AG04450 (cell line): ENCODE data around the gene DGCR6L. TPM values are rescaled to one million over a fixed set of nuclear protein-coding genes. Genes with fewer than 3 reads are reported as not detected.
A peak's percentile ranks its signal among the peaks of the same experiment; 100 is the strongest.
"Not testable (repeated sequence)": the region's sequence is repeated elsewhere in the genome, so short reads cannot be mapped to it uniquely, and the experiment has no call there.

Experiments used
- CTCF ChIA-PET: fragments of 300-600, 350-600 bp; formaldehyde crosslinking; extraction: SDS; loops from one replicate; lab custom pipeline; 2022; ENCODE audit warnings: antibody characterized with exemption, inconsistent platforms; lab: Charles Lee
- POLR2A ChIA-PET: fragments of 350-600 bp; formaldehyde crosslinking; extraction: SDS; loops from one replicate; lab custom pipeline; 2021; ENCODE audit warnings: antibody characterized with exemption, inconsistent platforms; lab: Yijun Ruan, JAX
- DNase-seq: peaks from one replicate; pipeline ENCODE4 v3.0.0-alpha.2; 2011; ENCODE audit warnings: low read depth, low spot score
- H3K27ac ChIP-seq: one replicate; pipeline ENCODE4 v1.5.1; 2012; ENCODE audit warnings: low read depth, low read length, control low read depth
- H3K27me3 ChIP-seq: one replicate; pipeline ENCODE4 v1.6.0; 2012; ENCODE audit warnings: low read length; ENCODE audit not compliant: control insufficient read depth, insufficient read depth
- H3K4me3 ChIP-seq: 2 replicates; pipeline ENCODE4 v1.5.1; 2011; ENCODE audit warnings: mild to moderate bottlenecking, low read depth, low read length, control low read depth
- H3K9me3 ChIP-seq: 2 replicates; pipeline ENCODE4 v1.5.1; 2012; ENCODE audit warnings: low read length; ENCODE audit not compliant: control insufficient read depth, insufficient read depth
- polyA plus RNA-seq: library from polyadenylated mRNA; depleted of rRNA; stranded (reverse); fragments of >200 nt; gene quantifications from 2 replicates; pipeline ENCODE4 v1.2.3, GENCODE V29; 2011
- TF ChIP-seq, protein P1 (sequence below): IDR thresholded peaks from 2 replicates; pipeline ENCODE4 v1.5.1; 2011; ENCODE audit warnings: low read depth, low read length, control low read depth, inconsistent platforms

The DGCR6L gene
- polyA plus RNA-seq, 1 experiment, result 45.4 TPM

GRCh38 chr22:20317402-20318042, 2.3 kb downstream of the DGCR6L start:
- H3K27me3 ChIP-seq, H3K9me3 ChIP-seq, POLR2A ChIA-PET, H3K27ac ChIP-seq, H3K4me3 ChIP-seq, DNase-seq: not testable (repeated sequence)
- CTCF ChIA-PET, result interaction anchor here (0.6 to 1.5 kb wide), 3 partner anchors 101 to 166 kb away, joined by 3 to 8 read pairs (median 3); no protein-coding TSS in a partner anchor
- TF ChIP-seq, protein P1, sequence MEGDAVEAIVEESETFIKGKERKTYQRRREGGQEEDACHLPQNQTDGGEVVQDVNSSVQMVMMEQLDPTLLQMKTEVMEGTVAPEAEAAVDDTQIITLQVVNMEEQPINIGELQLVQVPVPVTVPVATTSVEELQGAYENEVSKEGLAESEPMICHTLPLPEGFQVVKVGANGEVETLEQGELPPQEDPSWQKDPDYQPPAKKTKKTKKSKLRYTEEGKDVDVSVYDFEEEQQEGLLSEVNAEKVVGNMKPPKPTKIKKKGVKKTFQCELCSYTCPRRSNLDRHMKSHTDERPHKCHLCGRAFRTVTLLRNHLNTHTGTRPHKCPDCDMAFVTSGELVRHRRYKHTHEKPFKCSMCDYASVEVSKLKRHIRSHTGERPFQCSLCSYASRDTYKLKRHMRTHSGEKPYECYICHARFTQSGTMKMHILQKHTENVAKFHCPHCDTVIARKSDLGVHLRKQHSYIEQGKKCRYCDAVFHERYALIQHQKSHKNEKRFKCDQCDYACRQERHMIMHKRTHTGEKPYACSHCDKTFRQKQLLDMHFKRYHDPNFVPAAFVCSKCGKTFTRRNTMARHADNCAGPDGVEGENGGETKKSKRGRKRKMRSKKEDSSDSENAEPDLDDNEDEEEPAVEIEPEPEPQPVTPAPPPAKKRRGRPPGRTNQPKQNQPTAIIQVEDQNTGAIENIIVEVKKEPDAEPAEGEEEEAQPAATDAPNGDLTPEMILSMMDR, result peak; percentile 52

GRCh38 chr22:20316844-20317401, 2.9 kb downstream of the DGCR6L start:
- TF ChIP-seq, protein P1, result no peak
- Histone ChIP-seq H3K4me3 (no peak overlapping the region), H3K27ac (no peak overlapping the region), H3K9me3 (no peaks in the 10 kb centered on the region; the same call in 1 of the 2 replicates), H3K27me3 (no peaks in the 10 kb centered on the region)
- ChIA-PET POLR2A (no interaction called here), CTCF (interaction anchor here (0.7 to 1.5 kb wide), 4 partner anchors 101 to 247 kb away, joined by 3 to 8 read pairs (median 3); no protein-coding TSS in a partner anchor)
- DNase-seq, result no peak

GRCh38 chr22:20316217-20316843, 3.5 kb downstream of the DGCR6L start:
- CTCF ChIA-PET, result interaction anchor here (0.7 to 1.5 kb wide), 3 partner anchors 159 to 248 kb away, joined by 3 read pairs; no protein-coding TSS in a partner anchor
- POLR2A ChIA-PET, result no interaction called here
- Histone ChIP-seq H3K9me3 (no peaks in the 10 kb centered on the region; the same call in 1 of the 2 replicates), H3K4me3 (no peak overlapping the region), H3K27ac (no peak overlapping the region), H3K27me3 (no peaks in the 10 kb centered on the region)
- TF ChIP-seq, protein P1, result no peak
- no peak for DNase-seq

DNA sequence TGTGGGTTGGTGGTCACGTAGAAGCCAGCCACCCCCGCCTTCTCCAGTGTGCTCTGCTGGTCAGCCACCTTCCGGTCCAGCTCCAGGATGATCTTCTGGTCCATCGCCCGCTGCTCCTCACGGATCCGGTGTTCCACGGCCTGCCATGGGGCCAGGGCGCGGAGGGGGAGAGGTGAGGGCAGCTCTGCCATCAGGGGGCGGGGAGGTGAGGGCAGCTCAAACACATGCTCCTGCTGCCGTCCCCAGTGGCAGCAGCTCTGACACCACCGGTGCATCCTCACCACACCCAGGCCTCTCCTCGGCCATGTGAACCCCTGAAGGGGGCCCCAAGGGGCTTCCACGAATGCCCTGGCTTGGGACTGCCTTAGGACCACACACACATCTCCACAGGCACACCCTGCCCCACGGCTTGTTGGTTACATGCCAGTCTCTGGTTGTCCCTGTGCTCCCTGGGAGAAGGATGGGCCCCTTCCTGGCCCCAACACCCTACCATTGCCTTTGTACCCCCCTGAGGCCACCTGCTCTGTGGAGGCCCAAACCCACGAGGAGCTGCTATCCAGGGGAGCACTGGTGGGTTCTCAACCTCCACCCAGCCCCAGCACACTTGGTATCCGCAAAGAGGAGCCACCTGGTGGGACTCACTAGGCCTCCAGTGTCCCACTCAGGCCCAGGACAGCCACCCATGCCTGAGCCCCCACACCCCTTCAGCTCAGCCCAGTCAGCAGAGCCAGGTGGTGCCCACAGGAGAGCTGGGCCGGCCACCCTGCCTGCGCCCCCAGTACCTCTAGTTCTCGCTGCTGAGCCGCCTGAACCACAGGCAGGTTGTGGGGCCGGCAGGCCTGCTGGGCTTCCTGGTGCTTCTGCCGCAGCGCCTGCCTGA, 4.3 kb downstream of the DGCR6L start:
- H3K27ac ChIP-seq, result no peak overlapping the region
- POLR2A ChIA-PET, result no interaction called here
- no peaks in the 10 kb centered on the region for H3K27me3 ChIP-seq
- DNase-seq, result no peak
- CTCF ChIA-PET, result no interaction called here
- H3K9me3 ChIP-seq, result no peaks in the 10 kb centered on the region; the same call in 1 of the 2 replicates
- H3K4me3 ChIP-seq, result no peak overlapping the region
- TF ChIP-seq, protein P1, result no peak

GRCh38 chr22:20314741-20315336, 5.0 kb downstream of the DGCR6L start:
- H3K4me3 ChIP-seq, H3K27me3 ChIP-seq, DNase-seq, POLR2A ChIA-PET, H3K9me3 ChIP-seq, H3K27ac ChIP-seq, CTCF ChIA-PET: not testable (repeated sequence)

DNA sequence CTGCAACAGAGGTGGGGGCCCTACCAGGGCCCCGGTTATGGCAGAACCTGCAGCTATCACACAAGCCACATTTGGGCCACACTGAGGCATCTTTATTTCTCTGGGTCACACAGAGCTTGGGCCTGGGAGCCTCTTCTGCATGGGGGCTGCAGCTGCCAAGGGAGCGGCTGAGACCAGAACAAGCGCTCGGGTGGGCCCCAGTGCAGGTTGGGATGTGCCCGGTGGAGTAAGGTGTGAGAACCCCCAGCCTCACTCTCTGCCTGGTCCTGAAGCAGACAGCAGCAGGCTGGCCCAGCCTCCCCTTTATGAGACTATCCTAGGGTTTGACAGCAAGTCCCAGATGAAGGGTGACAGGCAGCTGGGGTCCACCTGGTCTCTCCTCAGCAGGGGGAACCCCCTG, 5.7 kb downstream of the DGCR6L start:
- H3K27ac ChIP-seq, H3K4me3 ChIP-seq, DNase-seq, CTCF ChIA-PET, H3K9me3 ChIP-seq, POLR2A ChIA-PET, H3K27me3 ChIP-seq: not testable (repeated sequence)

GRCh38 chr22:20313306-20314077, 6.4 kb downstream of the DGCR6L start:
- H3K27me3 ChIP-seq, POLR2A ChIA-PET, H3K27ac ChIP-seq, DNase-seq, CTCF ChIA-PET, H3K4me3 ChIP-seq, H3K9me3 ChIP-seq: not testable (repeated sequence)
